OCI-LY3 (cell line): ENCODE results near the gene VAMP5.

Experiments used
- EZH2phosphoT487 ChIP-seq: fragments of 200-600 bp; shearing (Covaris generic); IDR thresholded peaks from 2 replicates; pipeline ENCODE4 v1.6.1; 2018; ENCODE audit warnings: antibody characterized with exemption, mixed run types, low read depth
- TF ChIP-seq, protein P1 (sequence below): fragments of 200-600, 300-600 bp; sonication (generic); IDR thresholded peaks from 2 replicates; pipeline ENCODE4 v1.5.1; 2014; ENCODE audit warnings: antibody characterized with exemption, low read length, low read depth

DNA sequence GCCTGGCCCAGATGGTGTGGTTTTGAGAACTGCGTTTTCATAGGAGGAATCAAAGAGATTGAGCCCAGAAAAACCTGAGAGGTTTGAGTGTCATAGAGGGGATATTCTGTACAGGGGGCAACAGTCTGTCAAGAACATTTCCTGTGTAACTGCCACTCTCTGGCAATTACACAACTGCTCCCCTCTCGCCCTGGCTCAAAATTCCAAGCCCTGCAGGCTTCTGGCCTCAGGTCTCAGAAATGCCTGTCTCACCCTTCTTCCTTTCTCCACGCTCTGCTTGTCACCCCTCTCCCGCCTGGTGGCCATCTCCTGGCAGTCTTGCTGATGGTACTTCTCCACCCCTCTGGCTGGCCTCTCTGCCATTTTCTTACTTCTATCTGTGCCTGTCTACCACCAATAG is 4.0 kb downstream of the VAMP5 start:
- TF ChIP-seq, protein P1, sequence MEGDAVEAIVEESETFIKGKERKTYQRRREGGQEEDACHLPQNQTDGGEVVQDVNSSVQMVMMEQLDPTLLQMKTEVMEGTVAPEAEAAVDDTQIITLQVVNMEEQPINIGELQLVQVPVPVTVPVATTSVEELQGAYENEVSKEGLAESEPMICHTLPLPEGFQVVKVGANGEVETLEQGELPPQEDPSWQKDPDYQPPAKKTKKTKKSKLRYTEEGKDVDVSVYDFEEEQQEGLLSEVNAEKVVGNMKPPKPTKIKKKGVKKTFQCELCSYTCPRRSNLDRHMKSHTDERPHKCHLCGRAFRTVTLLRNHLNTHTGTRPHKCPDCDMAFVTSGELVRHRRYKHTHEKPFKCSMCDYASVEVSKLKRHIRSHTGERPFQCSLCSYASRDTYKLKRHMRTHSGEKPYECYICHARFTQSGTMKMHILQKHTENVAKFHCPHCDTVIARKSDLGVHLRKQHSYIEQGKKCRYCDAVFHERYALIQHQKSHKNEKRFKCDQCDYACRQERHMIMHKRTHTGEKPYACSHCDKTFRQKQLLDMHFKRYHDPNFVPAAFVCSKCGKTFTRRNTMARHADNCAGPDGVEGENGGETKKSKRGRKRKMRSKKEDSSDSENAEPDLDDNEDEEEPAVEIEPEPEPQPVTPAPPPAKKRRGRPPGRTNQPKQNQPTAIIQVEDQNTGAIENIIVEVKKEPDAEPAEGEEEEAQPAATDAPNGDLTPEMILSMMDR, result no peak
- TF ChIP-seq EZH2phosphoT487, result no peak
